Kidney (tissue), 14 donors: ENCODE data around the gene ACTA2. TPM values are rescaled to one million over a fixed set of nuclear protein-coding genes. Genes with fewer than 3 reads are reported as not detected.

Experiments used
- DNase-seq, 5 donors: peaks; one replicate each; pipeline ENCODE4 v3.0.0-alpha.2; 2013 to 2020
- FAIRE-seq: peaks from 2 replicates; lab custom pipeline; 2012; peaks lifted over from hg19 to GRCh38; lab: Jason Lieb, UNC
- H3K27ac ChIP-seq, 2 donors: one replicate each; pipeline ENCODE4 v1.7.0; 2013; ENCODE audit warnings: low read depth in 2 of 2, low read length in 2 of 2, inconsistent platforms in 1 of 2
- H3K27me3 ChIP-seq: one replicate; pipeline ENCODE4 v1.7.1; 2013; ENCODE audit warnings: low read length, inconsistent platforms; ENCODE audit not compliant: control insufficient read depth, insufficient read depth
- H3K36me3 ChIP-seq, 3 donors: one replicate each; pipeline versions ENCODE4 v1.7.0 to v1.7.1; 2013; ENCODE audit warnings: low read length in 3 of 3, control low read depth in 1 of 3, inconsistent platforms in 1 of 3; ENCODE audit not compliant: insufficient read depth in 3 of 3, control insufficient read depth in 2 of 3
- H3K4me1 ChIP-seq, 3 donors: one replicate each; pipeline versions ENCODE4 v1.7.0 to v1.7.1; 2013; ENCODE audit warnings: low read length in 3 of 3, inconsistent platforms in 1 of 3, low read depth in 1 of 3; ENCODE audit not compliant: control insufficient read depth in 2 of 3, insufficient read depth in 2 of 3
- H3K4me3 ChIP-seq, 3 donors: one replicate each; pipeline versions ENCODE4 v1.7.0 to v1.8.1; 2013; ENCODE audit warnings: low read length in 3 of 3, control low read depth in 1 of 3, inconsistent platforms in 1 of 3
- H3K9ac ChIP-seq, 3 donors: one replicate each; pipeline versions ENCODE4 v1.7.0 to v1.7.1; 2013; ENCODE audit warnings: low read length in 3 of 3, control low read depth in 1 of 3, inconsistent platforms in 1 of 3
- H3K9me3 ChIP-seq, 3 donors: one replicate each; pipeline versions ENCODE4 v1.7.0 to v1.7.1; 2013; ENCODE audit warnings: low read length in 3 of 3, control low read depth in 1 of 3, inconsistent platforms in 1 of 3; ENCODE audit not compliant: control insufficient read depth in 2 of 3, insufficient read depth in 1 of 3
- CTCF ChIP-seq: IDR thresholded peaks from 3 replicates; pipeline ENCODE4 v1.5.1; 2012; ENCODE audit warnings: mild to moderate bottlenecking, moderate library complexity, borderline replicate concordance; ENCODE audit not compliant: insufficient read depth; ENCODE audit errors: extremely low read depth
- intact Hi-C: fragments of 100-400 bp; cut with DNase I; formaldehyde crosslinking; loops from one replicate; pipeline ENCODE4 v1.11.1; 2022
- polyA plus RNA-seq: library from polyadenylated mRNA; stranded (reverse); fragments of 350-450 nt; fragmentation: Illumina TruSeq; extraction: RNeasy Lipid Tissue Mini Kit (QIAGEN cat#74804); gene quantifications from one replicate; pipeline ENCODE4 v1.2.3, GENCODE V29; 2014; ENCODE audit warnings: low read depth, low replicate concordance; ENCODE audit not compliant: insufficient read depth
- total RNA-seq: library from RNA; stranded (reverse); fragmentation: NEBNext Ultra II Directional; extraction: Animal tissue kit (Norgen Biotek cat#: 25700); gene quantifications from one replicate; pipeline ENCODE4 v1.2.1, GENCODE V29; 2021
- donor health status: control.
- donor health status: control.
- donor health status: control.
- donor health status: control.
- donor health status: control.
- donor health status: DM: yes; HTN: yes; CAD: no.
- donor health status: Normal renal cell carcinoma (clear cell type).

ACTA2 gene
- total and polyA plus RNA-seq, 2 donors from 2014 or later, result 378 to 471 TPM

GRCh38 chr10:88923520-88923919 lies 29.1 kb downstream of the ACTA2 start:
- Histone ChIP-seq H3K9me3 (no peaks in the 10 kb centered on the region), H3K4me3 (no peak overlapping the region), H3K27me3 (no peaks in the 10 kb centered on the region), H3K27ac (no peak overlapping the region), H3K9ac (no peak overlapping the region), H3K4me1 (no peaks in the 10 kb centered on the region), H3K36me3 (no peaks in the 10 kb centered on the region)
- no peak for TF ChIP-seq CTCF
- intact Hi-C loops, result no loop called here
- FAIRE-seq (no peak), DNase-seq (peak in 2 of 5 donors; percentile 50 to 62)

GRCh38 chr10:88922041-88922440 lies 30.5 kb downstream of the ACTA2 start:
- no peaks in the 10 kb centered on the region for H3K36me3 ChIP-seq
- H3K27me3 ChIP-seq, result no peaks in the 10 kb centered on the region
- no peak overlapping the region for H3K27ac ChIP-seq
- DNase-seq (no peak), FAIRE-seq (no peak)
- TF ChIP-seq CTCF, result no peak
- intact Hi-C loops, result no loop called here
- H3K9ac ChIP-seq, result no peak overlapping the region
- H3K4me1 ChIP-seq, result no peaks in the 10 kb centered on the region
- no peaks in the 10 kb centered on the region for H3K9me3 ChIP-seq
- H3K4me3 ChIP-seq, result no peak overlapping the region

GRCh38 chr10:88920986-88921593 lies 31.5 kb downstream of the ACTA2 start:
- no peaks in the 10 kb centered on the region for H3K36me3 ChIP-seq
- H3K27ac ChIP-seq, result no peak overlapping the region
- no peak overlapping the region for H3K4me3 ChIP-seq
- FAIRE-seq (no peak), DNase-seq (no peak)
- H3K9ac ChIP-seq, result no peak overlapping the region
- intact Hi-C loops, result no loop called here
- TF ChIP-seq CTCF, result no peak
- no peaks in the 10 kb centered on the region for H3K9me3 ChIP-seq
- H3K27me3 ChIP-seq, result no peaks in the 10 kb centered on the region
- H3K4me1 ChIP-seq, result no peaks in the 10 kb centered on the region

GRCh38 chr10:88920198-88920597 lies 32.4 kb downstream of the ACTA2 start:
- no peaks in the 10 kb centered on the region for H3K4me1 ChIP-seq
- H3K9ac ChIP-seq, result no peak overlapping the region
- DNase-seq, result no peak
- no peaks in the 10 kb centered on the region for H3K36me3 ChIP-seq
- no peaks in the 10 kb centered on the region for H3K27me3 ChIP-seq
- no peak overlapping the region for H3K27ac ChIP-seq
- no peak overlapping the region for H3K4me3 ChIP-seq
- FAIRE-seq, result no peak
- H3K9me3 ChIP-seq, result no peaks in the 10 kb centered on the region
- intact Hi-C loops, result no loop called here
- TF ChIP-seq CTCF, result no peak
